Measurements from ENCODE around the gene SIPA1L3.

Gene SIPA1L3

GRCh38 chr19:38111898-38112297, 204.9 kb downstream of the SIPA1L3 start:
- no peak for DNase-seq (ENCODE audit: low read depth)

- DNase-seq (ENCODE audit: low read depth): no peak
Measured at GRCh38 chr19:38114651-38115050, 207.6 kb downstream of the SIPA1L3 start.

- no peak for DNase-seq (ENCODE audit: low read depth)
Measured at GRCh38 chr19:38115271-38115802, 208.3 kb downstream of the SIPA1L3 start.

GRCh38 chr19:38118176-38118575, 211.2 kb downstream of the SIPA1L3 start:
- DNase-seq (ENCODE audit: low read depth): no peak

- no peak for DNase-seq (ENCODE audit: low read depth)
Measured at GRCh38 chr19:38120471-38121025, 213.5 kb downstream of the SIPA1L3 start.

- DNase-seq (ENCODE audit: low read depth): no peak
Measured at GRCh38 chr19:38122402-38123093, 215.5 kb downstream of the SIPA1L3 start.

- DNase-seq (ENCODE audit: low read depth): no peak
Measured at GRCh38 chr19:38125238-38125637, 218.2 kb downstream of the SIPA1L3 start.

- no peak for DNase-seq (ENCODE audit: low read depth)
Measured at GRCh38 chr19:38130399-38130798, 223.4 kb downstream of the SIPA1L3 start.

- DNase-seq (ENCODE audit: low read depth): no peak
Measured at GRCh38 chr19:38132781-38133180, 225.8 kb downstream of the SIPA1L3 start.

GRCh38 chr19:38133319-38133718, 226.3 kb downstream of the SIPA1L3 start:
- no peak for DNase-seq (ENCODE audit: low read depth)

GRCh38 chr19:38134540-38135149, 227.6 kb downstream of the SIPA1L3 start:
- no peak for DNase-seq (ENCODE audit: low read depth)

- DNase-seq (ENCODE audit: low read depth): no peak
Measured at GRCh38 chr19:38135150-38135998, 228.4 kb downstream of the SIPA1L3 start.

GRCh38 chr19:38139122-38139521, 232.1 kb downstream of the SIPA1L3 start:
- no peak for DNase-seq (ENCODE audit: low read depth)

- DNase-seq (ENCODE audit: low read depth): no peak
Measured at GRCh38 chr19:38141108-38141507, 234.1 kb downstream of the SIPA1L3 start.

GRCh38 chr19:38142176-38143035, 235.4 kb downstream of the SIPA1L3 start:
- no peak for DNase-seq (ENCODE audit: low read depth)

GRCh38 chr19:38143847-38144246, 236.8 kb downstream of the SIPA1L3 start:
- DNase-seq (ENCODE audit: low read depth): no peak

- DNase-seq (ENCODE audit: low read depth): no peak
Measured at GRCh38 chr19:38144667-38145066, 237.7 kb downstream of the SIPA1L3 start.

- no peak for DNase-seq (ENCODE audit: low read depth)
Measured at GRCh38 chr19:38145623-38146022, 238.6 kb downstream of the SIPA1L3 start.

GRCh38 chr19:38148337-38148736, 241.3 kb downstream of the SIPA1L3 start:
- no peak for DNase-seq (ENCODE audit: low read depth)

GRCh38 chr19:38149661-38150061, 242.7 kb downstream of the SIPA1L3 start:
- DNase-seq (ENCODE audit: low read depth): no peak

- DNase-seq (ENCODE audit: low read depth): no peak
Measured at GRCh38 chr19:38151242-38151641, 244.2 kb downstream of the SIPA1L3 start.

All from activated T-helper 1 cell treated with Interleukin-2 at 50 U/mL for 16 hours (primary cell).